Small intestine (tissue), 7 donors: ENCODE results near the gene DCC. TPM values are rescaled to one million over a fixed set of nuclear protein-coding genes. Genes with fewer than 3 reads are reported as not detected.

ENCODE experiments used
- DNase-seq, 2 donors: peaks; one replicate each; pipeline versions ENCODE4 v3.0.0 to v3.0.0-alpha.2; 2013
- FAIRE-seq: peaks from 2 replicates; lab custom pipeline; 2012; peaks lifted over from hg19 to GRCh38; lab: Jason Lieb, UNC
- H3K27ac ChIP-seq, 3 donors: one replicate each; pipeline ENCODE4 v1.5.1; 2013; ENCODE audit warnings: low read length in 2 of 3, mild to moderate bottlenecking in 2 of 3, control low read depth in 1 of 3, inconsistent platforms in 1 of 3, low read depth in 1 of 3, moderate library complexity in 1 of 3
- H3K27me3 ChIP-seq, 3 donors: one replicate each; pipeline ENCODE4 v1.6.1; 2013; ENCODE audit warnings: low read length in 3 of 3, inconsistent platforms in 1 of 3; ENCODE audit not compliant: control insufficient read depth in 3 of 3, insufficient read depth in 3 of 3
- H3K36me3 ChIP-seq, 3 donors: one replicate each; pipeline ENCODE4 v1.6.1; 2013; ENCODE audit warnings: low read length in 3 of 3, inconsistent platforms in 1 of 3, low read depth in 1 of 3, mild to moderate bottlenecking in 1 of 3, moderate library complexity in 1 of 3; ENCODE audit not compliant: control insufficient read depth in 3 of 3, insufficient read depth in 2 of 3
- H3K4me1 ChIP-seq, 3 donors: one replicate each; pipeline ENCODE4 v1.6.1; 2013; ENCODE audit warnings: low read length in 2 of 3, inconsistent platforms in 1 of 3, low read depth in 1 of 3, mild to moderate bottlenecking in 1 of 3, moderate library complexity in 1 of 3; ENCODE audit not compliant: control insufficient read depth in 3 of 3, insufficient read depth in 2 of 3
- H3K4me3 ChIP-seq, 3 donors: one replicate each; pipeline ENCODE4 v1.5.1; 2013; ENCODE audit warnings: low read length in 3 of 3, control low read depth in 1 of 3, inconsistent platforms in 1 of 3, low read depth in 1 of 3, mild to moderate bottlenecking in 1 of 3, moderate library complexity in 1 of 3
- H3K9me3 ChIP-seq, 2 donors: one replicate each; pipeline ENCODE4 v1.6.1; 2013; ENCODE audit warnings: low read depth in 1 of 2, low read length in 1 of 2; ENCODE audit not compliant: control insufficient read depth in 2 of 2, insufficient read depth in 1 of 2
- WGBS, 3 donors: extraction: QIAGEN DNeasy Blood & Tissue Kit; methylation state at CpG; one replicate each; pipeline ENCODE4 v1.1.7; 2013; 5-methylcytosine and 5-hydroxymethylcytosine counted together
- polyA plus RNA-seq, 4 donors: library from polyadenylated mRNA; stranded (reverse) in 3 of 4; unstranded in 1 of 4; fragments of 200-250 nt in 3 of 4; fragments of 120-200 nt in 1 of 4; gene quantifications; one replicate each; pipeline versions ENCODE4 v1.2.1 to v1.2.3, GENCODE V29; 2013
- donor health status: healthy with polysubstance abuse.
- donor health status: control.
- donor health status: control.
- donor health status: Bipolar disorder and iron deficiency.
- donor health status: healthy.

Gene DCC
- polyA plus RNA-seq, 4 donors, result 0.03 to 0.30 TPM; not detected in 2

GRCh38 chr18:53101536-53102105 lies 761.6 kb downstream of the DCC start:
- DNase-seq (no peak), FAIRE-seq (no peak)
- Histone ChIP-seq H3K27me3 (no peaks in the 10 kb centered on the region), H3K36me3 (no peaks in the 10 kb centered on the region), H3K4me1 (no peaks in the 10 kb centered on the region), H3K9me3 (peaks cover 0 to 2% of the 10 kb centered on the region in 2 donors), H3K4me3 (no peak overlapping the region), H3K27ac (no peak overlapping the region)
- WGBS, 3 donors, result 60 to 71% (median 60%) methylated on average over 5 of the region's 5 CpGs

GRCh38 chr18:53114441-53114840 lies 774.4 kb downstream of the DCC start:
- H3K27ac ChIP-seq, result no peak overlapping the region
- no peak overlapping the region for H3K4me3 ChIP-seq
- H3K9me3 ChIP-seq, result no peaks in the 10 kb centered on the region
- FAIRE-seq, result no peak
- H3K27me3 ChIP-seq, result no peaks in the 10 kb centered on the region
- H3K36me3 ChIP-seq, result no peaks in the 10 kb centered on the region
- 50 to 65% (median 63%) methylated on average over 3 of the region's 3 CpGs for WGBS, 3 donors
- DNase-seq, result no peak
- no peaks in the 10 kb centered on the region for H3K4me1 ChIP-seq

- FAIRE-seq (no peak), DNase-seq (no peak)
- Histone ChIP-seq H3K4me3 (no peak overlapping the region), H3K4me1 (no peaks in the 10 kb centered on the region), H3K36me3 (no peaks in the 10 kb centered on the region), H3K27me3 (no peaks in the 10 kb centered on the region), H3K27ac (no peak overlapping the region), H3K9me3 (no peaks in the 10 kb centered on the region)
- WGBS, 3 donors, result 54 to 74% (median 66%) methylated on average over 10 of the region's 10 CpGs
Observed at GRCh38 chr18:53115876-53116585, 776.0 kb downstream of the DCC start.

GRCh38 chr18:53117851-53118250 lies 777.9 kb downstream of the DCC start:
- Histone ChIP-seq H3K4me3 (no peak overlapping the region), H3K9me3 (no peaks in the 10 kb centered on the region), H3K4me1 (no peaks in the 10 kb centered on the region), H3K27me3 (no peaks in the 10 kb centered on the region), H3K36me3 (no peaks in the 10 kb centered on the region), H3K27ac (no peak overlapping the region)
- no peak for FAIRE-seq
- WGBS, 3 donors, result 66 to 68% (median 68%) methylated on average over 3 of the region's 3 CpGs
- no peak for DNase-seq

GRCh38 chr18:53126210-53126609 lies 786.2 kb downstream of the DCC start:
- WGBS, 3 donors, result 59 to 70% (median 60%) methylated on average over 1 of the region's 1 CpG
- no peak overlapping the region for H3K4me3 ChIP-seq
- no peaks in the 10 kb centered on the region for H3K4me1 ChIP-seq
- no peaks in the 10 kb centered on the region for H3K27me3 ChIP-seq
- no peaks in the 10 kb centered on the region for H3K9me3 ChIP-seq
- DNase-seq (no peak), FAIRE-seq (no peak)
- H3K36me3 ChIP-seq, result no peaks in the 10 kb centered on the region
- H3K27ac ChIP-seq, result no peak overlapping the region

- Histone ChIP-seq H3K4me3 (no peak overlapping the region), H3K36me3 (no peaks in the 10 kb centered on the region), H3K9me3 (no peaks in the 10 kb centered on the region), H3K4me1 (no peaks in the 10 kb centered on the region), H3K27me3 (no peaks in the 10 kb centered on the region), H3K27ac (no peak overlapping the region)
- 78 to 86% (median 79%) methylated on average over 1 of the region's 1 CpG for WGBS, 3 donors
- FAIRE-seq, result no peak
- DNase-seq, result no peak
Observed at GRCh38 chr18:53131001-53131400, 791.0 kb downstream of the DCC start.

GRCh38 chr18:53134711-53135110 lies 794.7 kb downstream of the DCC start:
- 69 to 74% (median 72%) methylated on average over 3 of the region's 3 CpGs for WGBS, 3 donors
- no peaks in the 10 kb centered on the region for H3K27me3 ChIP-seq
- no peak overlapping the region for H3K27ac ChIP-seq
- no peak for DNase-seq
- no peak for FAIRE-seq
- H3K4me1 ChIP-seq, result no peaks in the 10 kb centered on the region
- H3K9me3 ChIP-seq, result peaks cover 0 to 3% of the 10 kb centered on the region in 2 donors
- no peaks in the 10 kb centered on the region for H3K36me3 ChIP-seq
- no peak overlapping the region for H3K4me3 ChIP-seq

- DNase-seq (no peak), FAIRE-seq (no peak)
- no peaks in the 10 kb centered on the region for H3K4me1 ChIP-seq
- peaks cover 0 to 3% of the 10 kb centered on the region in 2 donors for H3K9me3 ChIP-seq
- no peak overlapping the region for H3K27ac ChIP-seq
- no peaks in the 10 kb centered on the region for H3K36me3 ChIP-seq
- H3K27me3 ChIP-seq, result no peaks in the 10 kb centered on the region
- H3K4me3 ChIP-seq, result no peak overlapping the region
Observed at GRCh38 chr18:53135654-53136053, 795.7 kb downstream of the DCC start.
